T-cell (primary cell): ENCODE measurements around the gene SLC9A9. TPM values are rescaled to one million over a fixed set of nuclear protein-coding genes. Genes with fewer than 3 reads are reported as not detected.

Experiments
- ATAC-seq, 4 experiments: fragments of 200-7000 bp in 3 of 4; fragments of 150-1000 bp in 1 of 4; cut with Tn5 transposase; replicated peaks in 1 of 4; 1 replicate in 3 of 4; 2 replicates in 1 of 4; pipeline ENCODE4 v1.10.0; 2021; ENCODE audit warnings: moderate library complexity in 3 of 4, mild to moderate bottlenecking in 2 of 4, moderate number of reproducible peaks in 1 of 4
- CTCF ChIA-PET, 2 donors: fragments of 300-600 bp; sonication (Branson Sonifier 250); formaldehyde crosslinking; loops; one replicate each; lab custom pipeline; 2022; ENCODE audit warnings: antibody characterized with exemption in 2 of 2; lab: Charles Lee
- POLR2A ChIA-PET, 2 donors: fragments of 300-600 bp; sonication (Branson Sonifier 250); formaldehyde crosslinking; loops; one replicate each; lab custom pipeline; 2022; ENCODE audit warnings: antibody characterized with exemption in 2 of 2; lab: Charles Lee
- DNase-seq, 35 experiments: peaks; one replicate each; pipeline versions ENCODE4 v3.0.0 to v3.0.0-alpha.2; 2013 to 2023
- H3K27ac ChIP-seq: one replicate; pipeline ENCODE4 v1.5.1; 2013; ENCODE audit warnings: low read length
- H3K27me3 ChIP-seq, 2 experiments: replicated peaks in 1 of 2; 1 replicate in 1 of 2; 2 replicates in 1 of 2; pipeline versions ENCODE4 v1.6.1 to v1.7.0; 2013; ENCODE audit warnings: low read length in 1 of 2, mixed read lengths in 1 of 2; ENCODE audit not compliant: control insufficient read depth in 2 of 2, insufficient read depth in 2 of 2; ENCODE audit errors: extremely low read depth in 1 of 2
- H3K36me3 ChIP-seq, 2 donors: 1 replicate in 1 of 2; 2 replicates in 1 of 2; pipeline versions ENCODE4 v1.6.1 to v1.7.0; 2013; ENCODE audit warnings: low read length in 1 of 2; ENCODE audit not compliant: control insufficient read depth in 2 of 2, insufficient read depth in 1 of 2; ENCODE audit errors: extremely low read depth in 1 of 2
- H3K4me1 ChIP-seq, 2 experiments: 1 replicate in 1 of 2; 2 replicates in 1 of 2; pipeline versions ENCODE4 v1.6.1 to v1.7.0; 2013; ENCODE audit warnings: low read length in 2 of 2, mixed read lengths in 1 of 2; ENCODE audit not compliant: insufficient read depth in 2 of 2, control insufficient read depth in 1 of 2; ENCODE audit errors: extremely low read depth in 1 of 2
- H3K4me3 ChIP-seq, 2 donors: 1 replicate in 1 of 2; 2 replicates in 1 of 2; pipeline versions ENCODE4 v1.5.1 to v1.7.0; 2013; ENCODE audit warnings: mild to moderate bottlenecking in 2 of 2, low read length in 1 of 2, moderate library complexity in 1 of 2; ENCODE audit not compliant: control insufficient read depth in 1 of 2; ENCODE audit errors: extremely low read depth in 1 of 2
- H3K9me3 ChIP-seq: 2 replicates; pipeline ENCODE4 v1.7.0; 2013
- H3K27ac Mint-ChIP-seq, 2 donors: one replicate each; pipeline ENCODE4 v1.8.0; 2020 to 2021; ENCODE audit warnings: mild to moderate bottlenecking in 2 of 2, mixed read lengths in 2 of 2
- H3K27me3 Mint-ChIP-seq, 2 donors: one replicate each; pipeline ENCODE4 v1.8.0; 2021 to 2022; ENCODE audit warnings: mixed read lengths in 2 of 2
- H3K36me3 Mint-ChIP-seq: one replicate; pipeline ENCODE4 v1.8.0; 2021; ENCODE audit warnings: mixed read lengths
- H3K4me1 Mint-ChIP-seq, 3 donors: one replicate each; pipeline ENCODE4 v1.8.0; 2020 to 2022; ENCODE audit warnings: mixed read lengths in 3 of 3, mild to moderate bottlenecking in 1 of 3
- H3K4me3 Mint-ChIP-seq, 3 donors: one replicate each; pipeline ENCODE4 v1.8.0; 2020 to 2022; ENCODE audit warnings: mild to moderate bottlenecking in 3 of 3, mixed read lengths in 3 of 3, moderate library complexity in 3 of 3
- H3K9me3 Mint-ChIP-seq, 3 donors: one replicate each; pipeline ENCODE4 v1.8.0; 2020 to 2022; ENCODE audit warnings: mixed read lengths in 3 of 3
- WGBS: methylation state at CpG from one replicate; pipeline ENCODE4 v1.1.5; 2013; ENCODE audit warnings: missing lambda C conversion rate; ENCODE audit not compliant: insufficient coverage; 5-methylcytosine and 5-hydroxymethylcytosine counted together
- total RNA-seq, 35 experiments: library from RNA in 6 of 35; stranded (reverse) in 6 of 35; fragments of 120-200 nt in 1 of 35; gene quantifications; one replicate each; pipeline versions ENCODE4 v1.2.1 to v1.2.4 and lab custom pipeline; 2013 to 2026

Gene SLC9A9
- total RNA-seq, 5 donors from 2014 or later (not counting 1 experiment from before 2014, with no cell fraction given) = 11.2 to 36.8 (median 17.8) TPM

DNA sequence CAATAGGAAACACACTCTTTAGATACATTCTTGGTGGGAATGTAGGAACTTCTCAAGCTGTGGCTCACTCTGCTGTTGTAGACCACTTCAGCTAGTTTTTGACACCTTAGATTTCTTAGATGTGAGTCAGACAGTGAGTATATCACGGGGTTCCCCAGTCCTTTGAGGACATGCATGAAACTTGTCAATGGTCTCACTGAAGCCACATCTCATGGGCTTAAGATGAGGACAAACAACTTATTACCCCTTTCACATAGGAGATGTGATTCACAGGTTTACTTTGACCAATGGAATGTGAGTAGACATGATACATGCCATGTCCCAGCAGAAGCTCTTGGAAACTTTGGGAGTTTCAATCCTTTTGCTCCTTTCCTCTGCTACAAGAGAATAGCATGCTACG lies 403.1 kb downstream of the SLC9A9 start:
- Mint-ChIP-seq H3K27me3 (no peaks in the 10 kb centered on the region), H3K4me1 (peaks cover 25 to 35% (median 31%) of the 10 kb centered on the region in 3 donors), H3K4me3 (no peak overlapping the region), H3K9me3 (no peaks in the 10 kb centered on the region), H3K36me3 (peaks cover 34% of the 10 kb centered on the region), H3K27ac (peak overlapping the region in 1 of 2 donors; percentile 18)
- CTCF ChIA-PET = interaction anchor here in 1 of 2 donors (1.7 kb wide), 1 partner anchor 10 kb away, joined by 3 read pairs; no protein-coding TSS in a partner anchor
- DNase-seq (no peak), ATAC-seq (no peak)
- Histone ChIP-seq H3K27ac (no peak overlapping the region), H3K4me1 (peaks cover 3 to 17% of the 10 kb centered on the region in 2 experiments), H3K27me3 (no peaks in the 10 kb centered on the region), H3K36me3 (peaks cover 0 to 4% of the 10 kb centered on the region in 2 donors), H3K9me3 (no peaks in the 10 kb centered on the region), H3K4me3 (no peak overlapping the region)
- POLR2A ChIA-PET = interaction anchor here (0.6 kb wide), 2 partner anchors 180 to 308 kb away, joined by 3 read pairs; no protein-coding TSS in a partner anchor
- WGBS = 100% methylated on average over 1 of the region's 2 CpGs

DNA sequence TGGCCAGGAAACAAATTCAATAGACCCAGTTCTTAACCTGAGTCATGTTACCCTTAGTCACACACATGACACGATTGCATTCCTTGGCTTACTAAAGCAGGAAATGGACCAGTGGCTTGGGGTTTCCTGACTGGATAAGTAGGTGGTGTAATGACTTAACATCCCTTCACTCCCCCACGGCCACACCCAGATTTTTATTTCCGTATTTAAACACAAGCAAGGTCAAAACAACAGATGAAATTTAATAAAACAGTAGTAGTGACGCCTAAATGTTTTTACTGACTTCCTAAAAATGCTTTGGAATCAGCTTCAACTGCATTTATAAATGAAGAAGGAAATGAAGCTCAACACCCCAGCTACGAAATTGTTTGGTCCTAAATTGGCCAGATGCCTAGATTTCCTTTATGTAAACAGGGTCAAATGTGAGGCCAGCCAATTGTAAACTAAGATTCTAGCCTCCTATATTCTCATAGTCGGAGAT lies 404.4 kb downstream of the SLC9A9 start:
- peaks cover 3 to 17% of the 10 kb centered on the region in 2 experiments for H3K4me1 ChIP-seq
- H3K4me3 Mint-ChIP-seq = peak overlapping the region in 1 of 3 donors; percentile 40

DNA sequence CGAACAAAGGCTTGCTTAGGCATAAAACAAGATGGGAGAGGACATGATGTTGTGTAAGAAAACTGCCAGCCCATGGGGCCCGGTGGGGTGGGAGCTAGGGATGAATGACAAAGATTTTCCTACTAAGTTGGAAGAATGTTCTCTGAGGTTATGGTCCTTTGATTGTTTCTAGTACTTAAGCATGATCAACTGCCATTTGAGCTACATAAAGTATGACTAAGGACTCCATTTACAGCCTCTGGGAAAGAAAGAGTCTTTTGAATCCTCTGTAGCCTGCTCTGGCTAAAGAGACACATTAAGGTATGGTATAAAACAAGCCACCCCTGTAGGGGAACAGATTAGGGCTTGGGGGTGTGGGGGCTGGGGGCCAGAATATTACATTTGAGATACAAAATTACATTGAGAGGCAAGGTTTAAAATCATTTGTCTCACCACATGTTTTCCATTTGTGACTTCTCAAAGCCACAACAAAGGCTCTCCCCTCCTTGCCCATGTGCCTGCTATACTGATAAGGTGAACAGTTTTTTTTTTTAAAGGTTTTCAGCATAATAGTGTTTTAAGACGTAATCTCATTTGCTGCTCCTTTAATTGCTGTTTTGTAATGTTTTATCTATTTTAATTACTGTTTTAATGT lies 405.3 kb downstream of the SLC9A9 start:
- peak overlapping the region in 1 of 3 donors; percentile 40 for H3K4me3 Mint-ChIP-seq
- ChIA-PET CTCF (no interaction called here), POLR2A (no interaction called here)
- H3K27ac ChIP-seq = no peak overlapping the region
- no peaks in the 10 kb centered on the region for H3K27me3 Mint-ChIP-seq
- H3K27ac Mint-ChIP-seq = no peak overlapping the region
- 100% methylated on average over 1 of the region's 3 CpGs for WGBS
- H3K36me3 ChIP-seq = peaks cover 0 to 4% of the 10 kb centered on the region in 2 donors
- no peaks in the 10 kb centered on the region for H3K9me3 Mint-ChIP-seq
- H3K4me1 ChIP-seq = peaks cover 3 to 17% of the 10 kb centered on the region in 2 experiments
- peaks cover 25 to 35% (median 31%) of the 10 kb centered on the region in 3 donors for H3K4me1 Mint-ChIP-seq
- no peaks in the 10 kb centered on the region for H3K27me3 ChIP-seq
- DNase-seq (no peak), ATAC-seq (peak in 2 of 4 experiments; percentile 38 to 52)
- H3K9me3 ChIP-seq = no peaks in the 10 kb centered on the region
- H3K36me3 Mint-ChIP-seq = peaks cover 33% of the 10 kb centered on the region
- no peak overlapping the region for H3K4me3 ChIP-seq

More for the DNA sequence above, 404.4 kb downstream of the SLC9A9 start:
- H3K9me3 Mint-ChIP-seq = no peaks in the 10 kb centered on the region
- ATAC-seq (peak in 3 of 4 experiments; percentile 50 to 66 (median 54)), DNase-seq (peak in 8 of 35 experiments; percentile 1 to 39 (median 7))
- Histone ChIP-seq H3K27ac (no peak overlapping the region), H3K4me3 (no peak overlapping the region), H3K36me3 (peaks cover 0 to 4% of the 10 kb centered on the region in 2 donors), H3K27me3 (no peaks in the 10 kb centered on the region), H3K9me3 (no peaks in the 10 kb centered on the region)
- no peaks in the 10 kb centered on the region for H3K27me3 Mint-ChIP-seq
- CTCF ChIA-PET = no interaction called here
- peaks cover 34% of the 10 kb centered on the region for H3K36me3 Mint-ChIP-seq
- WGBS = 80% methylated on average over 1 of the region's 6 CpGs
- no peak overlapping the region for H3K27ac Mint-ChIP-seq
- POLR2A ChIA-PET = no interaction called here
- H3K4me1 Mint-ChIP-seq = peaks cover 25 to 35% (median 31%) of the 10 kb centered on the region in 3 donors

DNA sequence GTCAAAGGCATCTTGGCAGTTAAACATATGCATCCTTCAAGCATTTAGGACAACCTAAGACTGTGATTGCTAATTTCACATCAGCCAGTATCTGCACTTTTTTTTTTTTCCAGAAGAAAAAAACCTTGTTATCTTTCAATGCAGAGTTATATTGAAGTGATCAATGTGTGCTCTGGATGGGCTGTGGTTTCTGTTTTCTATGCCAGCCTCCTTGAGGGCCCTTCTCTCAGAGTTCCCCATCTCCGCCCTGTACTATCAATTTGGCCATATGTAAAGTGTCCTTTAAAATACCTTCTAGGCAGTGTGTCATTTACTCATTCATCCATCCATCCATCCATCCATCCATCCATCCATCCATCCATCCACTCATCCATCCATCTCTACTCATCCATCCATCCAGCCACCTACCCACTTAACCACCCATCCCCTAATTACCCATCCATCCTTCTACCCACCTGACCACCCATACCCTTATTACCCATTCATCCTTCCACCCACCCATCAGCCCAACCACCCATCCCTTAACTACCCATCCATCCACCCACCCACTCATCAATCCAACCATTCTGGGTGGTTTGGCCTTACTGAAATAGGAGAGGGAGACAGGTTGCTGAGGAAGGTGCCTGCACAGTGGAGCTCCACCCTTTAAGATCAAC lies 406.6 kb downstream of the SLC9A9 start:
- H3K4me1 Mint-ChIP-seq = peaks cover 25 to 35% (median 31%) of the 10 kb centered on the region in 3 donors
- peaks cover 3 to 17% of the 10 kb centered on the region in 2 experiments for H3K4me1 ChIP-seq
- no peaks in the 10 kb centered on the region for H3K9me3 ChIP-seq
- ChIA-PET CTCF (interaction anchor here in 1 of 2 donors (0.7 kb wide), 1 partner anchor 402 kb away, joined by 3 read pairs; no protein-coding TSS in a partner anchor), POLR2A (no interaction called here)
- H3K4me3 Mint-ChIP-seq = no peak overlapping the region
- no peak overlapping the region for H3K27ac ChIP-seq
- no peak for DNase-seq
- no peak overlapping the region for H3K4me3 ChIP-seq
- no peak overlapping the region for H3K27ac Mint-ChIP-seq
- peaks cover 23% of the 10 kb centered on the region for H3K36me3 Mint-ChIP-seq
- peaks cover 0 to 2% of the 10 kb centered on the region in 2 donors for H3K36me3 ChIP-seq
- no peaks in the 10 kb centered on the region for H3K27me3 Mint-ChIP-seq
- no peaks in the 10 kb centered on the region for H3K9me3 Mint-ChIP-seq
- H3K27me3 ChIP-seq = no peaks in the 10 kb centered on the region
- no peak for ATAC-seq
- no CpG with 5 or more reads among the region's 1 CpG for WGBS

DNA sequence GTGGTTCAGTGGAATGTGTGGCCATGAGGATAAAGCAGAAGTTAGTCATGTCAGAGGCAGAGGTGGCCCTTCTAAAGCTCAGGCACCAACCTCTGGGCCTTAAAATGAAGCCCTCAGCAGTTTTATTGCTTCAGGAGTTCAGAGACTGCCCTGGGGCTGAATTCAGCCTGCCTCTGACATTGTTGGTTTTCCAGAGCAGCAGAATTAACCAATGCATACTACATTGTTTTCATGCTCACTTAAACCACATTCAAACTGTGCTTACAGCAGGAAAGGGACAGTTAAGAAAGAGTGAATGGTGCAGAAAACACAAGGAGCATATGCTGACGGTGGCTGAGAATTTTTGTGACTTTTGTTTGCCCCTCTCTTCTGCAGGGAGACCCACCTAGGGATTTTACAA lies 408.5 kb downstream of the SLC9A9 start:
- Mint-ChIP-seq H3K9me3 (no peaks in the 10 kb centered on the region), H3K36me3 (peaks cover 13% of the 10 kb centered on the region), H3K27me3 (no peaks in the 10 kb centered on the region), H3K4me3 (no peak overlapping the region), H3K4me1 (peaks cover 22 to 24% (median 23%) of the 10 kb centered on the region in 3 donors), H3K27ac (no peak overlapping the region)
- no peaks in the 10 kb centered on the region for H3K27me3 ChIP-seq
- DNase-seq (no peak), ATAC-seq (no peak)
- ChIA-PET CTCF (no interaction called here), POLR2A (no interaction called here)
- H3K4me1 ChIP-seq = peaks cover 3 to 16% of the 10 kb centered on the region in 2 experiments
- H3K27ac ChIP-seq = no peak overlapping the region
- H3K4me3 ChIP-seq = no peak overlapping the region
- 100% methylated on average over 1 of the region's 1 CpG for WGBS
- H3K9me3 ChIP-seq = no peaks in the 10 kb centered on the region
- H3K36me3 ChIP-seq = peaks cover 0 to 1% of the 10 kb centered on the region in 2 donors

DNA sequence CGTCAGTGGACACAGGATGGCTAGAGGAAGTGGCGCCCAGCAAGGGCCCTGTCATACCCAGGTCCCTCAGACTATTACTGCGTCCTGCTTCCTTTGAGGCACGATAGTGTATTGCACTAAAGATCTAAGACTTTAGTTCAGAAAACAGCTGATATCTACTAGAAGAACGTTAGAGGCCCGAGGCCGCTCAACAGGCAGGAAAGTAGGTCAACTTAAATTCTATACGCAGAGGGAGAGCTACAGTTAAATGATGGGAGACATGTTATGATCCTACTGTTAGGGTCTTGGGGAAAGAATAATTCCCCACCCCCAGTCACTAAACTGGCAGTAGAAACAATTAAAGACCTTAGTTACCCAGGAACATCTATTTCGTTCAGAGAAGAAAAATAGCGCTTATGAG lies 410.9 kb downstream of the SLC9A9 start:
- no peaks in the 10 kb centered on the region for H3K9me3 Mint-ChIP-seq

More for the DNA sequence above, 410.9 kb downstream of the SLC9A9 start:
- Mint-ChIP-seq H3K36me3 (peaks cover 12% of the 10 kb centered on the region), H3K27ac (no peak overlapping the region), H3K4me1 (peaks cover 0 to under 1% (median 0%) of the 10 kb centered on the region in 3 donors), H3K27me3 (no peaks in the 10 kb centered on the region), H3K4me3 (no peak overlapping the region)
- no peak overlapping the region for H3K4me3 ChIP-seq
- no peaks in the 10 kb centered on the region for H3K27me3 ChIP-seq
- DNase-seq (no peak), ATAC-seq (no peak)
- CTCF ChIA-PET = no interaction called here
- WGBS = 84% methylated on average over 4 of the region's 10 CpGs
- H3K9me3 ChIP-seq = no peaks in the 10 kb centered on the region
- no peaks in the 10 kb centered on the region for H3K36me3 ChIP-seq
- POLR2A ChIA-PET = no interaction called here
- H3K27ac ChIP-seq = no peak overlapping the region
- no peaks in the 10 kb centered on the region for H3K4me1 ChIP-seq
